ENCODE measurements around the gene CENPN.

- no peak for TF ChIP-seq POLR2A (IDR thresholded peaks at IDR 0.05; ENCODE audit: low read length)
- TF ChIP-seq GATA1 (IDR thresholded peaks at IDR 0.05; ENCODE audit: low read depth, low read length): no peak
Measured at GRCh38 chr16:81040131-81040530, 33.1 kb downstream of the CENPN start.
